Activated CD8-positive, alpha-beta memory T cell treated with anti-CD3 and anti-CD28 coated beads, Interleukin-2, amount 50 U/mL, for 24 hours (primary cell): ENCODE results near the gene EXOSC2.

Source experiments
- DNase-seq: peaks from one replicate; pipeline ENCODE4 v3.0.0-alpha.2; 2020; ENCODE audit errors: extremely low read depth

Gene EXOSC2

GRCh38 chr9:130696996-130697395 lies 3.4 kb downstream of the EXOSC2 start:
- no peak for DNase-seq

GRCh38 chr9:130698514-130698913 lies 4.9 kb downstream of the EXOSC2 start:
- no peak for DNase-seq

GRCh38 chr9:130699047-130699446 lies 5.5 kb downstream of the EXOSC2 start:
- no peak for DNase-seq

- DNase-seq: no peak
These were observed 7.8 kb downstream of the EXOSC2 start for GRCh38 chr9:130701059-130702022.

GRCh38 chr9:130703501-130703900 lies 9.9 kb downstream of the EXOSC2 start:
- no peak for DNase-seq

GRCh38 chr9:130707225-130707976 lies 13.8 kb downstream of the EXOSC2 start:
- peak; percentile 40 for DNase-seq

- no peak for DNase-seq
These were observed 17.3 kb downstream of the EXOSC2 start for GRCh38 chr9:130710822-130711352.

- DNase-seq: no peak
These were observed 17.9 kb downstream of the EXOSC2 start for GRCh38 chr9:130711469-130711868.

- DNase-seq: peak; percentile 94
These were observed 19.1 kb downstream of the EXOSC2 start for GRCh38 chr9:130712564-130713285.

GRCh38 chr9:130713286-130713960 lies 19.8 kb downstream of the EXOSC2 start:
- no peak for DNase-seq

- DNase-seq: no peak
These were observed 21.1 kb downstream of the EXOSC2 start for GRCh38 chr9:130714586-130715110.

- no peak for DNase-seq
These were observed 21.7 kb downstream of the EXOSC2 start for GRCh38 chr9:130715270-130715669.

- no peak for DNase-seq
These were observed 25.0 kb downstream of the EXOSC2 start for GRCh38 chr9:130718562-130718961.

- DNase-seq: no peak
These were observed 27.2 kb downstream of the EXOSC2 start for GRCh38 chr9:130720762-130721161.

GRCh38 chr9:130728721-130729120 lies 35.1 kb downstream of the EXOSC2 start:
- DNase-seq: no peak

GRCh38 chr9:130729145-130729544 lies 35.6 kb downstream of the EXOSC2 start:
- no peak for DNase-seq

- no peak for DNase-seq
These were observed 37.8 kb downstream of the EXOSC2 start for GRCh38 chr9:130731355-130731754.

GRCh38 chr9:130732136-130732535 lies 38.6 kb downstream of the EXOSC2 start:
- no peak for DNase-seq

GRCh38 chr9:130732793-130733221 lies 39.2 kb downstream of the EXOSC2 start:
- DNase-seq: no peak

GRCh38 chr9:130735566-130735965 lies 42.0 kb downstream of the EXOSC2 start:
- DNase-seq: no peak

- no peak for DNase-seq
These were observed 43.3 kb downstream of the EXOSC2 start for GRCh38 chr9:130736834-130737233.
